Fibroblast of lung (primary cell): Measurements from ENCODE around the gene AGAP1. TPM values are rescaled to one million over a fixed set of nuclear protein-coding genes. Genes with fewer than 3 reads are reported as not detected.
"Not testable (repeated sequence)": the region's sequence is repeated elsewhere in the genome, so short reads cannot be mapped to it uniquely, and the experiment has no call there.

Source experiments
- DNase-seq, 2 donors: peaks; one replicate each; pipeline versions ENCODE4 v3.0.0 to v3.0.0-alpha.2; 2010; ENCODE audit warnings: low read depth in 2 of 2
- H2AFZ ChIP-seq: 2 replicates; pipeline ENCODE4 v1.5.1; 2012; ENCODE audit warnings: low read length, control low read depth, inconsistent platforms
- H3K27ac ChIP-seq: 2 replicates; pipeline ENCODE4 v1.5.1; 2011; ENCODE audit warnings: low read length, control low read depth; ENCODE audit not compliant: insufficient read depth
- H3K27me3 ChIP-seq: 2 replicates; pipeline ENCODE4 v1.5.1; 2011; ENCODE audit warnings: mild to moderate bottlenecking, low read length; ENCODE audit not compliant: control insufficient read depth, insufficient read depth
- H3K36me3 ChIP-seq: 2 replicates; pipeline ENCODE4 v1.5.1; 2011; ENCODE audit warnings: low read length; ENCODE audit not compliant: control insufficient read depth, insufficient read depth
- H3K4me1 ChIP-seq: 2 replicates; pipeline ENCODE4 v1.5.1; 2011; ENCODE audit warnings: low read length; ENCODE audit not compliant: control insufficient read depth, insufficient read depth; ENCODE audit errors: extremely low read depth
- H3K4me2 ChIP-seq: 2 replicates; pipeline ENCODE4 v1.5.1; 2011; ENCODE audit warnings: low read length, control low read depth; ENCODE audit not compliant: insufficient read depth; ENCODE audit errors: extremely low read depth
- H3K4me3 ChIP-seq, 4 experiments: fragments of 200-600 bp in 1 of 4; sonication (generic) in 1 of 4; replicated peaks in 1 of 4; 2 replicates each; pipeline ENCODE4 v1.5.1; 2011 to 2016; ENCODE audit warnings: low read length in 4 of 4, low read depth in 3 of 4, mild to moderate bottlenecking in 3 of 4, control low read depth in 2 of 4, inconsistent platforms in 1 of 4, mixed read lengths in 1 of 4; ENCODE audit not compliant: insufficient read depth in 1 of 4; ENCODE audit errors: control extremely low read depth in 1 of 4
- H3K79me2 ChIP-seq: 2 replicates; pipeline ENCODE4 v1.5.1; 2012; ENCODE audit warnings: mild to moderate bottlenecking, low read length, inconsistent platforms; ENCODE audit not compliant: control insufficient read depth, insufficient read depth
- H3K9ac ChIP-seq: 2 replicates; pipeline ENCODE4 v1.5.1; 2011; ENCODE audit warnings: mild to moderate bottlenecking, low read length, control low read depth; ENCODE audit not compliant: insufficient read depth
- H3K9me3 ChIP-seq: 2 replicates; pipeline ENCODE4 v1.5.1; 2012; ENCODE audit warnings: low read depth, low read length; ENCODE audit not compliant: control insufficient read depth, insufficient read depth
- H4K20me1 ChIP-seq: 2 replicates; pipeline ENCODE4 v1.5.1; 2011; ENCODE audit warnings: low read length; ENCODE audit not compliant: control insufficient read depth, insufficient read depth; ENCODE audit errors: extremely low read depth
- CTCF ChIP-seq, 2 donors: IDR thresholded peaks in 1 of 2; conservative IDR thresholded peaks in 1 of 2; 1 replicate in 1 of 2; 2 replicates in 1 of 2; pipeline ENCODE4 v1.5.1; 2011 to 2012; ENCODE audit warnings: low read length in 2 of 2, control low read depth in 1 of 2, inconsistent platforms in 1 of 2, low read depth in 1 of 2, mild to moderate bottlenecking in 1 of 2
- EZH2 ChIP-seq: IDR thresholded peaks from 2 replicates; pipeline ENCODE4 v1.5.1; 2012; ENCODE audit warnings: low read length, control low read depth, mild to moderate bottlenecking; ENCODE audit errors: missing control alignments
- polyA plus RNA-seq, 2 donors: library from polyadenylated mRNA; depleted of rRNA in 1 of 2; stranded (reverse) in 1 of 2; unstranded in 1 of 2; fragments of >200 nt; gene quantifications; 2 replicates each; pipeline ENCODE4 v1.2.1, GENCODE V29; 2011 to 2012; ENCODE audit warnings: missing spikeins in 1 of 2
- total RNA-seq: library from RNA; depleted of rRNA; stranded (reverse); fragments of >200 nt; gene quantifications from 2 replicates; pipeline ENCODE4 v1.2.1, GENCODE V29; 2014

Gene AGAP1
- total and polyA plus RNA-seq, 2 donors (not counting 1 experiment from before 2014, with no cell fraction given) = 10.6 to 14.0 TPM

- DNase-seq = no peak
- no peaks in the 10 kb centered on the region for H3K27me3 ChIP-seq
- TF ChIP-seq CTCF (conservative IDR thresholded peaks at IDR 0.05 in 1 of 2, IDR thresholded peaks at IDR 0.05 in 1 of 2; ENCODE audit: low read depth in 1 of 2, low read length in 2 of 2) (no peak), EZH2 (no peak)
These were observed 642.7 kb downstream of the AGAP1 start for GRCh38 chr2:236136538-236136937.

GRCh38 chr2:236137066-236137465, 643.2 kb downstream of the AGAP1 start:
- Histone ChIP-seq H3K9ac (no peak overlapping the region), H3K36me3 (no peaks in the 10 kb centered on the region), H3K4me1 (no peaks in the 10 kb centered on the region), H3K27ac (no peak overlapping the region), H2AFZ (no peak overlapping the region), H3K4me2 (no peak overlapping the region), H4K20me1 (no peaks in the 10 kb centered on the region), H3K79me2 (no peaks in the 10 kb centered on the region), H3K9me3 (no peaks in the 10 kb centered on the region), H3K27me3 (no peaks in the 10 kb centered on the region), H3K4me3 (no peak overlapping the region)
- DNase-seq = no peak
- TF ChIP-seq EZH2 (no peak), CTCF (conservative IDR thresholded peaks at IDR 0.05 in 1 of 2, IDR thresholded peaks at IDR 0.05 in 1 of 2; ENCODE audit: low read depth in 1 of 2, low read length in 2 of 2) (no peak)

More at GRCh38 chr2:236136538-236136937, 642.7 kb downstream of the AGAP1 start:
- no peaks in the 10 kb centered on the region for H3K9me3 ChIP-seq
- no peaks in the 10 kb centered on the region for H3K36me3 ChIP-seq
- no peaks in the 10 kb centered on the region for H4K20me1 ChIP-seq
- H3K4me1 ChIP-seq = no peaks in the 10 kb centered on the region
- no peak overlapping the region for H3K4me2 ChIP-seq
- H3K27ac ChIP-seq = no peak overlapping the region
- H2AFZ ChIP-seq = no peak overlapping the region
- H3K79me2 ChIP-seq = no peaks in the 10 kb centered on the region
- H3K9ac ChIP-seq = no peak overlapping the region
- H3K4me3 ChIP-seq = no peak overlapping the region

- H3K4me3 ChIP-seq, H3K36me3 ChIP-seq, H3K9ac ChIP-seq, H3K27ac ChIP-seq, H2AFZ ChIP-seq, H4K20me1 ChIP-seq, H3K27me3 ChIP-seq, H3K9me3 ChIP-seq, DNase-seq, H3K79me2 ChIP-seq, H3K4me2 ChIP-seq, H3K4me1 ChIP-seq: not testable (repeated sequence)
These were observed 647.8 kb downstream of the AGAP1 start for GRCh38 chr2:236141616-236142015.
